Adrenal gland (tissue), 5 donors: ENCODE measurements around the gene FDPS.

Experiments used
- POLR2A ChIP-seq, 2 donors: fragments of 450-650 bp; IDR thresholded peaks; one replicate each; pipeline ENCODE4 v1.6.1; 2017; ENCODE audit warnings: antibody characterized with exemption in 2 of 2, mild to moderate bottlenecking in 2 of 2, moderate library complexity in 1 of 2
- TF ChIP-seq, protein P1 (sequence below), 6 experiments: fragments of 450-650 bp in 4 of 6; fragments of 200-600 bp in 2 of 6; sonication (generic) in 1 of 6; IDR thresholded peaks; 1 replicate in 5 of 6; 2 replicates in 1 of 6; pipeline versions ENCODE4 v1.5.1 to v1.8.0; 2016 to 2021; ENCODE audit warnings: antibody characterized with exemption in 6 of 6, mild to moderate bottlenecking in 2 of 6, moderate library complexity in 1 of 6
- donor health status: DM: no; HTN: no; CAD: no.

GRCh38 chr1:155320252-155320651 is 11.6 kb downstream of the FDPS start:
- TF ChIP-seq, protein P1, sequence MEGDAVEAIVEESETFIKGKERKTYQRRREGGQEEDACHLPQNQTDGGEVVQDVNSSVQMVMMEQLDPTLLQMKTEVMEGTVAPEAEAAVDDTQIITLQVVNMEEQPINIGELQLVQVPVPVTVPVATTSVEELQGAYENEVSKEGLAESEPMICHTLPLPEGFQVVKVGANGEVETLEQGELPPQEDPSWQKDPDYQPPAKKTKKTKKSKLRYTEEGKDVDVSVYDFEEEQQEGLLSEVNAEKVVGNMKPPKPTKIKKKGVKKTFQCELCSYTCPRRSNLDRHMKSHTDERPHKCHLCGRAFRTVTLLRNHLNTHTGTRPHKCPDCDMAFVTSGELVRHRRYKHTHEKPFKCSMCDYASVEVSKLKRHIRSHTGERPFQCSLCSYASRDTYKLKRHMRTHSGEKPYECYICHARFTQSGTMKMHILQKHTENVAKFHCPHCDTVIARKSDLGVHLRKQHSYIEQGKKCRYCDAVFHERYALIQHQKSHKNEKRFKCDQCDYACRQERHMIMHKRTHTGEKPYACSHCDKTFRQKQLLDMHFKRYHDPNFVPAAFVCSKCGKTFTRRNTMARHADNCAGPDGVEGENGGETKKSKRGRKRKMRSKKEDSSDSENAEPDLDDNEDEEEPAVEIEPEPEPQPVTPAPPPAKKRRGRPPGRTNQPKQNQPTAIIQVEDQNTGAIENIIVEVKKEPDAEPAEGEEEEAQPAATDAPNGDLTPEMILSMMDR (IDR thresholded peaks at IDR 0.05) = no peak
- TF ChIP-seq POLR2A (IDR thresholded peaks at IDR 0.05) = no peak
